NCI-H1930 (cell line): ENCODE data around the gene COL27A1.
"Not testable (repeated sequence)": the region's sequence is repeated elsewhere in the genome, so short reads cannot be mapped to it uniquely, and the experiment has no call there.

Experiments
- DNase-seq, 2 experiments: peaks; one replicate each; lab custom pipeline; 2025; lab: John Stamatoyannopoulos, UW

COL27A1 gene

DNA sequence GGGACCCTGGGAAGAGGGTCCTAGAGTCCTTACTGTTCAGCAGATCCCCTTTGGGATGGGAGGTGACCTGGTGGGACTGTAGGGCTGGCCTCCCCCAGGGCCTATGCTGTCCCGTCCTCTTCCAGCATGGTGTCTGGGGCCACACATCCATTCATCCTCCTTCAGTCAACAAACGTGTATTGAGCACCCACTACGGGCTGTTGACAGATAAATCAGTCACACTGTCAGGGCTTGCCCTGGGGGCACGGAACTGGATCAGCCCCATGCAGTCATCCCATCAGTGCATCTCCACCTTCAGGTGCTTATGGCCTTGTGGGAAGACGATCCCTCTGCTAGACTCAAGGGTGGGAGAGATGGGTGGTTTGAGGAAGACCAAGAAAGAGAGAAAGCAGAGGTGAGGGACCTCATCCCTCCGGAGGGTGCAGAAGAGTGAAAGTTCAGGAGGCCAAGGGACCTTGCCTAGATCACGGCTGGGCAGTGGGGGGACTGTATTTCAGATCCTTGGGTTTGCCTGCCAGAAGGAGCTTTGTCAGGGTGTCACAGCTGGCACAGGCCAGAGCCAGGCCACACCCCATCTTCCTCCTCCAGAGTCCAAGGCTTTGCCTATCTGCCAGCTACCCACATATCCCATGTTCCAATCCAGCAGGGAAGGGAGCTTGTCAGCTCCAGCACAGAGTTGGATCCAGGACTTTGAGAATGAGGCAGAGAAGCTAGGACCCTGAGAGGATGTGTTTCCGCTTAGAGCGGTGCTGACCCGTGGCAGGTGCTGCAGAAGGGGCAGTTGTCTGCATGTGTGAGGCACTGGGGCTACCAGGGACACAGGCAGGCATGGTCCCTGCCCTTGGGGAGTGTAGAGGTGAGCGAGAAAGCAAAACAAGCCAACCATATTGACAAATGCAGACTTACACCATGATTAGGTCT, 30.5 kb downstream of the COL27A1 start:
- no peak for DNase-seq

DNA sequence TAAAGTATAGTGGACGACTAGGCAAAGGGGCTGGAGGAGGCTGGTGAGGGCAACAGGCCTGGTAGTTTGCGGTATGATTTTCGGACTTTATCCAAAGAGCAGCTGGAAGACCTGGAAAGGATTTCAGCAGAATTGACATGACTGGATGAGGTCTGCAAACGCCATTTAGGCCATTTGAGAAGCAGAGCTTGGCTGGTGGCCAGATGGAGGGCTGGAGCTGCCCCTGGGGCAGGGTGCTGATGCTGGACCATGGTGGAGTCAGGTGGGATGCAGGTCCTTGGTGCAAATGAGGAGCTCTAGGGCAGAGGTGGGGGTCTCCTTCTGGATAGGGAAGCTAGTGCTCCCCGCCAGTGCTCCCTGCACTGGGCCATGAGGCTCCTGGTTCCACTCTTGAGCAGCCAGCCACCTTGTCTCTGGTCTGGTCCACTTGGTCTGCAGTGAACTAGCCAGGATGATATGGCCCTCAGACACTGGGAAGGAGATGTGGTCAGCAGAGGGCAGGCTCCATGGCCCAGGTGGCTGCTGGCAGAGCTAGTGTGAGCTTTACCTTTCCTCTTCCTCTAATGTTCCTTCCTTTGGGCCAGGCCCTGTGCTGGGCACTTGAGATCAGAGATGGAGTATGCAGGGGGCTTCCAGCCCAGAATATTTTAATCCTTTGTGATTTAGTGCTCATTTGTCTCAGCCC, 31.4 kb downstream of the COL27A1 start:
- no peak for DNase-seq

DNA sequence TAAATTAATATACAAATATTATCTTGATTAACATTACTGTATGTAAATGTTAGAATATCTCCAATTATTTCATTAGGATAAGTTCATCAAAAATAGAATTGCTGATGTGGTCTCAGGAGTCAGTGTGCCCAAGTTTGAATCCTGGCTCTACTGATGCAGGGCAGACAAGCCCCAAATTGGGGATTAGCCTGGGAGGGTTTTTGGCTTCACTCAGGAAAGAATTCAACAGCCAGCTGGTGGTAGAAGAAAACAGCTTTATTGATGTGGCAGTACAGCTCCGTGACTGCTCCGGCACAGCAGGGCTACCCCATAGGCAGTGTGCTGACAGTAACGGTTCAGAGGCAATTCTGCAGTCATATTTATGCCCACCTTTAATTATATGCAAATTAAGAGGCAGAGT, 32.5 kb downstream of the COL27A1 start:
- DNase-seq = no peak

DNA sequence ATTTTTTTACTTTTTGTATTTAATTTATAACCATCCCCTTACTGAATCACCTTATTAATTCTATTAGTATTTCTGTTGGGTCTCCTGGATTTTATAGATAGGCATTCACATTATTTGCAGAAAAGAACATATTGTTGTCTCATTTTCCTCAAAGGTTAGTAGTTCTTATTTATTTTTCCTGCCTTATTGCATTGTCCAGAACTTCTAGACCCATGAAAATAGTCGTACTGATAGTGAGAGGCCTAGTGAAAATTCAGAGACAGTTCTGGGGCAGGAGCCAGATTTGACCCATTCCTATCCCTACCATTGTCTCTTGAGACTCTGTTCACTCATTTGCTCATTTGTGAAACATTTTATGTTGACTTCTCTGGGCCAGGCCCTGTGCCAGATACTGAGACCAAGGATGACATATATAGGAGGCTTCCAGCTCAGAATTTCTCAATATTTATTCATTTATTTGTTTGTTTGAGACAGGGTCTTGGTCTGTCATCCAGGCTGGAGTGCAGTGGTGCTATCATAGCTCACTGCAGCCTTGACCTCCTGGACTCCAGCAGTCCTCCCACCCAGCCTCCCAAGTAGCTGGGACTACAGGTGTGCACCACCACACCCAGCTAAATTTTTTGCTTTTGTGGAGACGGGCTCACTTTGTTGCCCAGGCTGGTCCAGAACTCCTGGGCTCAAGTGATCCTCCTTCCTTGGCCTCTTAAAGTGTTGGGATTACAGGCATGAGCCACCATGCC, 34.7 kb downstream of the COL27A1 start:
- DNase-seq = no peak

DNA sequence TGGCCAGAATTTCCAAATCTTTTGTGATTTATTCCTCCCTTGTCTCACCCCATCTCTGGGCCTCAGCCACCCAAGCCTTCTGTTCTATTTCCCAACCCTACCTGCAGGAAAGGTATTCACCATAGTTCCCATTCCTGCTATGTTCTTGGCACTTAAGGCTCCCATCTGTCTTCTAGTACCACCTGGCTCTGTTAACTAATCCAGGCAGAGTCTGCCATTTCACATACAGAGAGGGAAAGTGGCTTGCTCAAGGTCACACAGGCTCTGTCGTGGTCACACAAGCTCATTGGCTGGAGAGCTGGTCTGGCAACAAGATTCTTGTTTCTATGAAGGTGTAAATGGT, 35.2 kb downstream of the COL27A1 start:
- no peak for DNase-seq

DNA sequence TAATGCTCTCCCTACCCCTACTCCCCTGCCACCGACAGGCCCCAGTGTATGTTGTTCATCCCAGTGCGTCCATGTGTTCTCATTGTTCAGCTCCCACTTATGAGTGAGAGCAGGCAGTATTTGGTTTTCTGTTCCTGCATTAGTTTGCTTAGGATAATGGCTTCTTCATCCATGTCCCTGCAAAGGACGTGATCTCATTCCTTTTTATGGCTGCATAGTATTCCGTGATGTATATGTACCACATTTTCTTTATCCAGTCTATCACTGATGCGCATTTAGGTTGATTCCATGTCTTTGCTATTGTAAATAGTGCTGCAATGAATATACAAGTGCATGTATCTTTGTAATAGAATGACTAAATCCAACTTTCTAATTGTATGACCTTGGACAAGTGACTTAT, 36.1 kb downstream of the COL27A1 start:
- not testable (repeated sequence) for DNase-seq

DNA sequence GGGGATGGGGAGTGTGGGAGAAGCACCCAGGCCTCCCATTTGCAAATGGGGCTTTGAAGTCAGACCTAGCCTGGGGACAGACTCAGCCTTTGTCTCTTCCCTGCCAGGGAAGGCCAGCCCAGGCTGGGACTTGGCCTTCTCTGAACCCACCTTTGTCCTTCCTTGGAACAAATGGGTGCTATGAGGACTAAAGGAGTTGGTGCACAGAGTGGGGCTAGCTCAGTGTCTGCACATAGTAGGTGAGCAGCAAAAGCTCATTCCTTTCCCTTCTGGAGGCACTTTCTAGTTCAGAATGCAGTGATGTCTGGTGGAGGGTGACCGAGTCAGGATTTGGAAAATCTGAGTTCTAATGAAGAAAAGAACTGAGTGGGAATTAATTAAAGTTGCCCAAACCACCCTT, 37.2 kb downstream of the COL27A1 start:
- no peak for DNase-seq

DNA sequence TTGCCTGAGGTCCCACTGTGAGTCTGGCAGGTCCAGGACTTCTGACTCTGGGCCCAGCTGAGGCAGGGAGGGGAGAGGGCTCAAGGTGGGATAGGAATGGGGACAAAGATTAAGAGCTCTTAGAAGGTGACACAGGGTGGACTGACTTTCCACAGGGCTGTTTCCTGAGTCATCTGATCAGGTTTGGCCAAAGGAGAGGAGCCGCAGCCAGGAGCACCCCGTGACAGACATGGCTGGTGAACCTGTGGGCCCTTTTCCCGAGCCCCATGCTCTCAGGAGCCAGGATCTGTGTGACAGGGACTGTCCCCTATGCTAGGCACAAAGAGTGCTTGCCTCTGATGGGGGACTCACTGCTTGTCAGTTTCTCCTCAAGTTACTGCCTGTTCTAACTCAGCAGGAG, 37.8 kb downstream of the COL27A1 start:
- no peak for DNase-seq

DNA sequence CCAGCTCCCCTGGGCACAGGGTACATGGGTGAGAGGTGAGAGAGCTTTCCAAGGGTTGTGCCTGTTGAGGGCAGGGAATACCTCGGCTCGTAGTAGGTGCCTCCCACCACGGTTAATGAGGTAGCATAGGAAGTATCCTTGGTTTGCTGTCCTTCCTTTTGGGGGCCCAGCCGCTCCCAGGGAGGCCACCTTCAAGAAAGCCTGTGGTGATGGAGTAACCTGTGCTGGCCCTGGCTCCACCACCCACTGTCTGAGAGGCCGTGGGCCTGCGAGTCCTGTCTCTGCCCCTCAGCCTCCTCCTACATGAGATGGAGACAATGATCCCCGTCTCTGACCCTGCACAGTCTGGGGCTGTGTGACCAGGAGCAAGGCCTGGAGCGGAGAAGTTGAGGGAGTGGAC, 40.8 kb downstream of the COL27A1 start:
- no peak for DNase-seq

DNA sequence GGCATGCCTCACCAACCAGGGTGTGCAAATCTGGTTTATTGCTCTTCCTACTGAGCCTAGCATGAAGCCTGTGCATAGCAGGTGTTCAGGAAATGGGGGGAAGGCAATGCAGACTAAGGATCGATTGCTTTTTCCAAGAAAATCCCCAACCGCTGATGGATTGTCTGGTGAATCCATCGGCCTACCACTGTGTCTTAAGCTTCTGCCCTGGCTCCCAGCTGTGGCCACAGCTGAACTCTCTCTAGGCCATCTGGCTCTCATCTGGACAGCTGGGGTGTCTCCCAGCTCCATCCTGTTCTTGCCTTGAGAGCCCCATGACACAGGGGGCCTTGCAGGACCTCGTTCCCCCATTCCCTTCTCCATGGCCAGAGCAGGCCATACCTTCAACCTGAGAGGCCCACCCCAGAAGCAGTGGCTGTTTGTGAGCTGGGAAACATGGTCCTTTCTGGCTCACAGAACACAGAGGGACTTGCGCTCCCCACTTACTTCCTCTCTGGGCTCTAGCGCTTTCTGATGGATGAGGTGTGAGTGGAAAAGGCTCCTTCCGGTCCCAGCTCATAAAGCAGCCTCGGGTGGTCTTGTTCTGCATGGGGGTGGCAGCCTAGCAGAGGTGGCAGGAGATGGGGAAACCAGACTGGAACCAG, 41.8 kb downstream of the COL27A1 start:
- no peak for DNase-seq

DNA sequence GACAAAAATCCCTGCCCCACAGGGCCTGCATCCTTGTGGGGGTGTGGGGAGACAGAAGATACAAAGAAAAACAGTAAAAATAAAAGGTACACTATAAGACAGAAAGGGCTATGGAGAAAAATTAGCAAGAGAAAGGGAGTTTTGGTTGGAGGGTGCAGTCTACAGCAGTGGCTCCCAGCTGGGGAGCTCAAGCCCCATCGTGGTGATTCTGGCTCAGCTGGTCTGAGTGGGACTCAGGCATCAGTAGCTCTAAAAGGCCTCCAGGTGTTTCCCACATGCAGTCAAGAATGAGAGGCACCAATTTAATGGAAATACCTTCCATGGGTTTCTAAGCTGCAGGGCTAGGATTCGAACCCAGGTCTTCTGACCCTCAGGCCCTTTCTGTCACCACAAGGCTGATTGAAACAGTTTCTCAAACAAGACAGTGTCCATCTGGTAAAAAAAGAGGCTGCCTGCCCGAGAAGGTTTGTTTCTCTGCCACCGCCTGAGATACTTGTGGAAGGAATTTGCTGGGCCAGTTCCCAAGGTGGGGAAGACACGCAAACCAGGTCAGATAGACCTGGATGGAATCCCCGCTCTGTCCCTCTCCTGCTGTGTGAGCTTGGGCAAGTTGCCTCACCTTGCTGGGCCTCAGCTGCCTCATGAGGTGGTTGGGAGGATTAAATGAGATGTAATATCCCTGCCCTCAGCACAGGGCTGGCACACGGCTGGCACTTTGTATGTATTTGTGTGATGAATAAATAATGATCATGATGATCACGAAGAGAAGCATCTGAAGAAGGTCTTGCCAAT, 43.1 kb downstream of the COL27A1 start:
- no peak for DNase-seq

DNA sequence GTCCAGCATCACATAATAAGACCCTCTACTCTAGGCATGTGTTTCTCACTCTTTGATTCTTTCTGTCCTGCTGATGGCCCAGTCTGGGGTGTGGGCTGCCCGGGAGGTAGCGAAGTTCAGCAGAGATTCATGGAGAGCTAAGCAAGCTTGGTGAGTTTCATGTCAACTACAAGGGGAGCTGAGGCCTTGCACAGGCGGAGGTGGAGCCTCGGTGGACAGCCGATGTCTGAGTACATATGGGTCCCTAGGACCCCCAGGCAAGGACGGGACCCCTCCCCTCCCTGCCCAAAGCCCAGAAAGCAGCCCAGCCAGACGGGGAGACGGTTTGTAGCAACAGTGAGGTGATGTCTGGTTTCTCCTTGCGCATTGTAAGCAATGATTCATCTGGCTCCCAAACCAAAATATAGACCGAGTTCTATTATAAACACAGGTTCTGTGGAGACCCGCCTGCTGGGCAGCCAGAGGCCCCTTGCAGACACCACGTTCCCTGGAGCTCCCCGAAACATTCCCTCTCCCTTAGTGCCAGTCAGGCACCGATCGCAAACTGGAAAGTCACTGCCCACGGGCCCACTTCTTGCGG, 45.5 kb downstream of the COL27A1 start:
- no peak for DNase-seq

DNA sequence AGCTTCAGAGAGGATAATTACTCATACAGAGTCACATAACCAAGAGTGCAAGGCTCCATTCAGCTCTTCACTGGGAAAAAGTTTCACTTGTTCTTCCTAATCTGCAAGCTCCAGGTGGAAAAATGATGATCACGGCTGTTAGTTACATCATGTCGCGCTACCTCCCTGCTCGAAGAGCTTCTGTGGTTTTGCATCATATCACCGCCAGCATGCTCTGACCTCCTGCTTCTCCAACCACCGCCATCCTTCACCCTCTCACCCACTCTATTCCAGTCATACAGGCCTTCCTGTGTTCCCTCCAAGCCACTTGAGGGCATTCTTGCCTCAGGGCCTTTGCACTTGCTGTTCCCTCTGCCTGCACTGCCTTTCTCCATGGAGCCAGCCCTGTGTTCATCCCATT, 47.1 kb downstream of the COL27A1 start:
- DNase-seq = no peak

DNA sequence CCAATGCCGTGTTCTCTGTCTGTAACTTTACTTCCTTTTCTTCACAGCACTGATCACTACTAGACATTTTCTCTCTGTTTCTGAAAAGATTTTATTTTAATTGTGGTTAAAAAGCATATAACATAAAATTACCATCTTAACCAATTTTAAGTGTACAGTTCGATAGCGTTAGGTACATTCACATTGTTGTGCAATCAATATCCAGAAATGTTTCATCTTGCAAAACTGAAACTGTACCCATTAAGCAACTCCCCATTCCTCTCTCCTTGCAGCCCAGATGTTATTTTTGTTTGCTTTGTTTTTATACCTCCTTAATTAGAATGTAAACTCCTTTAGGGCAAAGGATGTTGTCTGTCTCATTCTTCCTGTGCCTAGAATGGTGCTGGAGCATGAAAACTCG, 47.5 kb downstream of the COL27A1 start:
- DNase-seq = no peak

DNA sequence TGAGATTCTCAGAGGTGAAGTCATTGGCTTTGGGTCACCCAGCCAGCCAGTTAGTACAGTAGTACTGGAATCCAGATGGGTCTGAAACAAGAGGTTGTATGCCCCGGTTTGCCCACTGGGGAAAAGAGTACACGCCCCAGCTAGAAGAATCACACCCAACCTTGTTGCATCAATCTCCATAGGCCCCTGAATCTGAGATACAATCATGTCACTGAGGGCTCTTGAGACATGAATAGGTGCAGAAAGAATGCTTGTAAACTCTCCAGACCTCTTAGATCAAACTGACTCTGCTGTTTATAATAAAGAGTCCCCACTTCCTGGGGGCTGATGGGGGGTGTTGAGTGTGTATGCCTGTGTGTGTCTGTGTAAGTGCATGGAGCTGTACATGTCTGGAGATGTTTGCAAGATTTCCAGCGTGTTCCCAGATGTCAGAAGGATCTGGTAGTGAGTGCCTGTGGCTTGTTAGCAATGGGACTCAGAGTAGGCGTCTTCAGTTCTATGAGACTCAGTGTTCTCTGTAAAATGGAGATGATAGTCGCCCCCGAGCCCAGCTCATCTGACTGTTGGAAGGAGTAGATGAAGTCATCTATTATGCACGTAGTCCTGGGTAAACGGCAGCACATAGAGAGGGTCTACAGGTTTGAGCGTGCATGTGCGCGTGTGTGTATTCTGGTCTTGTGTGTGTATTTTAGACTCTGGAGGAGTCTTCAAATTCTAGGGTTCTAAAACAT, 48.2 kb downstream of the COL27A1 start:
- DNase-seq = no peak

DNA sequence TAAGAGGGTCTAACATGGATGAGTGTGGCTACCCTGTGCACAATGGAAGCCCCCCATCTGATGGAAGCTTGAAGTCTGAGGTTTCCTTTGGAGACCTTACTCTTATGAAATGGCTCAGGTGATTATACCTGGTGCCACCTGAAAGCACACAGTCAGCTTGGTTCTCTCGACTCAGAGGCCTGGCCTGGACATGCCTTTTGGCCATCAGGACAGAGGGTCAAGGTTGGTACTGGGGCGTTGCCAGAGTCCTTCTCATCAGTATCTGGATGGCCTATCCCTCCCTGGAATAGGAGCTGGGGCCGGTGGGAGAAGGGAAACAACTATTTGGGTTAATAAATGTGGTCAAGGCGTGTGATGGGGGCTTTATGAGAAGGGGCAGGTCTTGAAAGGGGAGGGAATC, 48.9 kb downstream of the COL27A1 start:
- no peak for DNase-seq

DNA sequence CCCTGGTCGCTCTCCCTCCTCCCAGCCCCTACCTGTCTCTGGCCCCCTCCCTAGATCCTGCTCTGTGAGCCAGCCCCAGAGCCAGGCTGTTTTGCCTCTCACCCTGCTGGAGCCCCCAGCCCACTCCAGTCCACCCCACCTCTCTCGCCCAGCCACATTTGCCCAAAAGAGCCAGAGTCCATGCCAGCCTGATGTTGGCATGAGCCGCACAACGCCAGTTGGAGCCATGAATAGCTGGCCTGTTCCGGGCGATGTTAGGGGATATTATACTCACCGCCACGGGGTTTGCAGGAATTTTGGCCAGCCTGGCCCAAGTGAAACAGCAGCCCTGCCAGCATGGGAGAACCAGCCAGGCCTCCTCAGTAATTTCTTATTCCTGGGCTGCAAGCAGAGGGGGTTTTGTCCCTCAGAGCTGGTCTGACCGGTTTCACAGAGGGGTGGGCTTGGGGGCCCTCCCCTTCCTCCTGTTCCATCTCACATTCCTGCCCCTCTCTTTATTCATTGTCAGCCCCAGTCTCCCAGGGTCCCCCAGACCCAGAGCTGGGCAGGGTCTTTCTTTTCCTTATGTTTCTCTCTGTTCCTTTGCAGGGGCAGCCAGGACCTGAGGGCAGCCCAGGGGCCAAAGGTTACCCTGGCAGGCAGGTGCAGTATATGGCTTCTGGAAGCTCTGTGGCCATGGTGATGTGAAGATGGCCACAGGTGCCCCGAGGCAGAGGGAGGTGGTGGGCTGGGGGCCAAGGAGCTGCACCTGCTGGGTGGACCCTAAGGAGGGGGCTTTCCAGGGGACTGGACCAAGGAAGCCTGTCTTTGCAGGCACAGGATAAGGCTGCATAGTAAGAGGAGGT, 50.1 kb downstream of the COL27A1 start:
- DNase-seq = no peak

DNA sequence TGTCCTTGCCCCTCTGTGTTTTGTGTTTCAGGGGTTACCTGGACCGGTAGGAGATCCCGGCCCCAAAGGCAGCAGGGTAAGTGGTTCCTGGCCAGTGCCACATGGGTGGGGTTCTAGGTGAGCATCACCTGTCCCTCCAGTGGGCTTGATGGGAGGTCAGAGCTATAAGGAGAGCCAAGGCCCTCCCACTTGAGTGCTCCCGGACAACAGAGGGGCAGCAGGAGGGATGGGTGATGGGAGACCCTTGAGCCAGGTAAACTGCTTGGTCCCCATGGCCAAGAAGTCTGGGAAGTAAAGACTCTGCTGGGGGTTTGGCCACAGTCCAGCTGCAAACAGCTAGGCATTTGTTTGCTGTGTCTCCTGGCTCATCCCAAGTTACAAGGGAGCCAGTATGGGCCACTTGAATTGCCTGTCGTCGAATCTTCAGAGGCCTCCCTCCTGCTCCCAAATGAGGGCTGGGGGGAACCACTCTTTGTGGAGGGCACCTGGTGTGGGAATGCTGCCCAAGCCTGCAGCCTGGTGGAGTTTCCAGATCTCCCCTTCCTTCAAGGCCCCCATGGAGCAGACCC, 51.0 kb downstream of the COL27A1 start:
- no peak for DNase-seq
